Measurements from ENCODE around the gene BRSK2.

GRCh38 chr11:1449490-1450243 lies 59.9 kb downstream of the BRSK2 start:
- no peak for TF ChIP-seq YY1 (IDR thresholded peaks at IDR 0.05; ENCODE audit: insufficient read depth, insufficient read length)
- no peak for TF ChIP-seq ZNF274 (IDR thresholded peaks at IDR 0.05; ENCODE audit: low read depth, low read length)
